Right lobe of liver (tissue), 6 donors: Measurements from ENCODE around the gene CRLF2. TPM values are rescaled to one million over a fixed set of nuclear protein-coding genes. Genes with fewer than 3 reads are reported as not detected.

Experiments
- ATAC-seq, 4 donors: fragments of 200-7000 bp; cut with Tn5 transposase; one replicate each; pipeline ENCODE4 v1.9.1; 2020; ENCODE audit warnings: mild to moderate bottlenecking in 4 of 4, moderate library complexity in 4 of 4
- DNase-seq, 3 donors: peaks; one replicate each; pipeline ENCODE4 v3.0.0-alpha.2; 2020
- H3K27ac ChIP-seq, 3 donors: fragments of 200-600 bp; one replicate each; pipeline ENCODE4 v1.8.0; 2022
- H3K27me3 ChIP-seq, 2 donors: fragments of 200-600 bp; one replicate each; pipeline ENCODE4 v1.8.0; 2022
- H3K36me3 ChIP-seq, 4 donors: fragments of 200-600 bp; sonication (generic) in 1 of 4; one replicate each; pipeline versions ENCODE4 v1.5.1 to v1.8.0; 2017 to 2022; ENCODE audit warnings: control low read depth in 1 of 4
- H3K4me1 ChIP-seq, 4 donors: fragments of 200-600 bp; sonication (generic) in 1 of 4; one replicate each; pipeline versions ENCODE4 v1.5.1 to v1.8.0; 2017 to 2022; ENCODE audit warnings: control low read depth in 1 of 4
- H3K4me3 ChIP-seq, 3 donors: fragments of 200-600 bp; one replicate each; pipeline ENCODE4 v1.8.0; 2022
- H3K9me3 ChIP-seq, 4 donors: fragments of 200-600 bp; sonication (generic) in 1 of 4; one replicate each; pipeline versions ENCODE4 v1.5.1 to v1.8.0; 2017 to 2022; ENCODE audit warnings: control low read depth in 1 of 4
- CTCF ChIP-seq, 4 donors: fragments of 200-600 bp in 3 of 4; fragments of 450-650 bp in 1 of 4; IDR thresholded peaks; one replicate each; pipeline versions ENCODE4 v1.5.1 to v1.8.0; 2016 to 2022; ENCODE audit warnings: antibody characterized with exemption in 4 of 4, mild to moderate bottlenecking in 2 of 4
- POLR2A ChIP-seq: fragments of 450-650 bp; IDR thresholded peaks from one replicate; pipeline ENCODE4 v1.6.1; 2017; ENCODE audit warnings: antibody characterized with exemption, mild to moderate bottlenecking
- whole genome bisulfite sequencing: methylation state at CpG from one replicate; pipeline ENCODE4 v1.1.6; 2018; ENCODE audit warnings: low coverage, low lambda C conversion rate; ENCODE audit not compliant: insufficient coverage; ENCODE audit errors: missing lambda C conversion rate; 5-methylcytosine and 5-hydroxymethylcytosine counted together
- intact Hi-C, 2 donors: fragments of 100-400 bp; cut with DNase I; formaldehyde crosslinking; loops; one replicate each; pipeline versions ENCODE4 v1.11.2 to v1.14.1; 2022
- total RNA-seq, 6 experiments: library from RNA; depleted of rRNA in 2 of 6; stranded (reverse); fragments of >200 nt in 2 of 6; fragmentation: NEBNext Ultra II Directional in 3 of 6; extraction: Animal tissue kit (Norgen Biotek cat#: 25700) in 3 of 6; gene quantifications; one replicate each; pipeline versions ENCODE4 v1.1.0 to v1.2.4, GENCODE V29; 2016 to 2023
- donor health status: DM: no; HTN: yes; CAD: no.
- donor health status: DM: no; HTN: no; CAD: no.
- donor health status: DM: no; HTN: no; CAD: no.
- donor health status: DM: no; HTN: yes; CAD: no.
- donor health status: DM: no; HTN: yes; CAD: no.

CRLF2 gene
- total RNA-seq, 6 experiments from 2014 or later = 0.55 TPM; not detected in 5

- H3K9me3 ChIP-seq = no peaks in the 10 kb centered on the region
- H3K27me3 ChIP-seq = no peaks in the 10 kb centered on the region
- DNase-seq (no peak), ATAC-seq (no peak)
- no peak overlapping the region for H3K27ac ChIP-seq
- H3K4me3 ChIP-seq = no peak overlapping the region
- H3K4me1 ChIP-seq = no peaks in the 10 kb centered on the region
- no peaks in the 10 kb centered on the region for H3K36me3 ChIP-seq
- intact Hi-C loops = no loop called here
- TF ChIP-seq POLR2A (no peak), CTCF (IDR thresholded peaks at IDR 0.05) (no peak)
These were observed 13.8 kb upstream of the CRLF2 start for GRCh38 chrX:1226249-1226648.

GRCh38 chrX:1224954-1225353 is 12.5 kb upstream of the CRLF2 start:
- TF ChIP-seq CTCF (IDR thresholded peaks at IDR 0.05) = no peak
- no peak for TF ChIP-seq POLR2A
- H3K27ac ChIP-seq = no peak overlapping the region
- no peaks in the 10 kb centered on the region for H3K36me3 ChIP-seq
- no peaks in the 10 kb centered on the region for H3K4me1 ChIP-seq
- H3K27me3 ChIP-seq = no peaks in the 10 kb centered on the region
- no peaks in the 10 kb centered on the region for H3K9me3 ChIP-seq
- intact Hi-C loops = no loop called here
- no peak overlapping the region for H3K4me3 ChIP-seq
- WGBS = 17% methylated on average over 8 of the region's 8 CpGs
- ATAC-seq = no peak
- DNase-seq = no peak

- Histone ChIP-seq H3K4me3 (no peak overlapping the region), H3K27me3 (no peaks in the 10 kb centered on the region), H3K9me3 (no peaks in the 10 kb centered on the region), H3K36me3 (no peaks in the 10 kb centered on the region), H3K4me1 (no peaks in the 10 kb centered on the region), H3K27ac (no peak overlapping the region)
- DNase-seq (no peak), ATAC-seq (no peak)
- TF ChIP-seq CTCF (IDR thresholded peaks at IDR 0.05) (no peak), POLR2A (no peak)
- intact Hi-C loops = no loop called here
These were observed 10.8 kb upstream of the CRLF2 start for GRCh38 chrX:1223242-1223600.

GRCh38 chrX:1222531-1223241 is 10.2 kb upstream of the CRLF2 start:
- TF ChIP-seq POLR2A = no peak
- TF ChIP-seq CTCF (IDR thresholded peaks at IDR 0.05) = no peak
- Histone ChIP-seq H3K27ac (no peak overlapping the region), H3K4me3 (no peak overlapping the region), H3K27me3 (no peaks in the 10 kb centered on the region), H3K4me1 (no peaks in the 10 kb centered on the region), H3K36me3 (no peaks in the 10 kb centered on the region), H3K9me3 (no peaks in the 10 kb centered on the region)
- ATAC-seq (no peak), DNase-seq (no peak)
- 55% methylated on average over 16 of the region's 17 CpGs for WGBS
- intact Hi-C loops = no loop called here

GRCh38 chrX:1221296-1221845 is 8.9 kb upstream of the CRLF2 start:
- H3K36me3 ChIP-seq = no peaks in the 10 kb centered on the region
- no peaks in the 10 kb centered on the region for H3K9me3 ChIP-seq
- ATAC-seq (no peak), DNase-seq (no peak)
- 58% methylated on average over 4 of the region's 12 CpGs for WGBS
- intact Hi-C loops = no loop called here
- no peak overlapping the region for H3K27ac ChIP-seq
- H3K4me3 ChIP-seq = no peak overlapping the region
- H3K4me1 ChIP-seq = no peaks in the 10 kb centered on the region
- TF ChIP-seq CTCF (IDR thresholded peaks at IDR 0.05) (no peak), POLR2A (no peak)
- no peaks in the 10 kb centered on the region for H3K27me3 ChIP-seq
